Cardiac fibroblast (primary cell): ENCODE results near the gene EID1.
A peak's percentile ranks its signal among the peaks of the same experiment; 100 is the strongest.

Experiments used
- DNase-seq, 2 donors: peaks; one replicate each; pipeline versions ENCODE4 v3.0.0 to v3.0.0-alpha.2; 2010; ENCODE audit warnings: low read depth in 2 of 2
- H3K4me3 ChIP-seq, 2 donors: replicated peaks in 1 of 2; 1 replicate in 1 of 2; 2 replicates in 1 of 2; pipeline ENCODE4 v1.5.1; 2011; ENCODE audit warnings: low read depth in 2 of 2, low read length in 2 of 2, mild to moderate bottlenecking in 2 of 2, moderate library complexity in 1 of 2
- CTCF ChIP-seq: IDR thresholded peaks from one replicate; pipeline ENCODE4 v1.5.1; 2011; ENCODE audit warnings: low read depth, mild to moderate bottlenecking, low read length, inconsistent platforms

The EID1 gene

GRCh38 chr15:48858401-48858800, 19.5 kb upstream of the EID1 start:
- peak; percentile 47 to 53 for DNase-seq
- no peak overlapping the region for H3K4me3 ChIP-seq
- TF ChIP-seq CTCF, result no peak

GRCh38 chr15:48859426-48859825, 18.5 kb upstream of the EID1 start:
- DNase-seq, result peak in 1 of 2 donors; percentile 51
- no peak overlapping the region for H3K4me3 ChIP-seq
- TF ChIP-seq CTCF, result no peak

GRCh38 chr15:48861813-48862431, 16.0 kb upstream of the EID1 start:
- no peak overlapping the region for H3K4me3 ChIP-seq
- DNase-seq, result peak; percentile 84 to 88
- TF ChIP-seq CTCF, result peak; percentile 85

GRCh38 chr15:48862705-48863104, 15.2 kb upstream of the EID1 start:
- TF ChIP-seq CTCF, result no peak
- no peak for DNase-seq
- H3K4me3 ChIP-seq, result no peak overlapping the region

- no peak overlapping the region for H3K4me3 ChIP-seq
- TF ChIP-seq CTCF, result no peak
- peak; percentile 72 to 75 for DNase-seq
These were observed 12.4 kb upstream of the EID1 start for GRCh38 chr15:48865370-48866079.

- no peak overlapping the region for H3K4me3 ChIP-seq
- DNase-seq, result peak; percentile 49 to 72
- no peak for TF ChIP-seq CTCF
These were observed 11.8 kb upstream of the EID1 start for GRCh38 chr15:48866141-48866563.

GRCh38 chr15:48868023-48868422, 9.9 kb upstream of the EID1 start:
- TF ChIP-seq CTCF, result no peak
- no peak for DNase-seq
- no peak overlapping the region for H3K4me3 ChIP-seq
